ENCODE results near the gene APP.

DNA sequence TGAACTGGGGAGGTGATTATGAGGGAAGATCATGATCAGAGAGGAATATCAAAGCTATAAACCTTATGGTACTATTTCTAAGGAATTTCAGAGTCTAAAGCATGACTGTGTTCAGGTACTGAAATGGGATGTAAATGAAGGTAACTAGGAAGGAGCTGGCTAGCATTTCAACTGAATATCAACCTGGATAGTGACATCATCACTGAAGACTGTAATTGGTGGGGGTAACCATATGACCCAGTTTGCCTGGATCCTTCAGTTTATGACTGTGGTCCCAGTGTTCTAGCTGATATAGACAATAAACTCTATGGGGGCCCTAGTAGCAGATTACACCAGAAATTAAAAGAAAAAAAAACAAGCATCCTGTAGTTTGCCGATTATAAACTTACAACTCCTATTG lies 120.8 kb downstream of the APP start:
- TF ChIP-seq, protein P1, sequence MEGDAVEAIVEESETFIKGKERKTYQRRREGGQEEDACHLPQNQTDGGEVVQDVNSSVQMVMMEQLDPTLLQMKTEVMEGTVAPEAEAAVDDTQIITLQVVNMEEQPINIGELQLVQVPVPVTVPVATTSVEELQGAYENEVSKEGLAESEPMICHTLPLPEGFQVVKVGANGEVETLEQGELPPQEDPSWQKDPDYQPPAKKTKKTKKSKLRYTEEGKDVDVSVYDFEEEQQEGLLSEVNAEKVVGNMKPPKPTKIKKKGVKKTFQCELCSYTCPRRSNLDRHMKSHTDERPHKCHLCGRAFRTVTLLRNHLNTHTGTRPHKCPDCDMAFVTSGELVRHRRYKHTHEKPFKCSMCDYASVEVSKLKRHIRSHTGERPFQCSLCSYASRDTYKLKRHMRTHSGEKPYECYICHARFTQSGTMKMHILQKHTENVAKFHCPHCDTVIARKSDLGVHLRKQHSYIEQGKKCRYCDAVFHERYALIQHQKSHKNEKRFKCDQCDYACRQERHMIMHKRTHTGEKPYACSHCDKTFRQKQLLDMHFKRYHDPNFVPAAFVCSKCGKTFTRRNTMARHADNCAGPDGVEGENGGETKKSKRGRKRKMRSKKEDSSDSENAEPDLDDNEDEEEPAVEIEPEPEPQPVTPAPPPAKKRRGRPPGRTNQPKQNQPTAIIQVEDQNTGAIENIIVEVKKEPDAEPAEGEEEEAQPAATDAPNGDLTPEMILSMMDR (IDR thresholded peaks at IDR 0.05): no peak
- TF ChIP-seq ZFX (IDR thresholded peaks at IDR 0.05; ENCODE audit: borderline replicate concordance): no peak

Measured in 22Rv1 (cell line).